Measurements from ENCODE around the gene TRPM8. TPM values are rescaled to one million over a fixed set of nuclear protein-coding genes. Genes with fewer than 3 reads are reported as not detected.

The TRPM8 gene
- total RNA-seq, 1 donor = 0.63 TPM

- TF ChIP-seq CTCF (IDR thresholded peaks at IDR 0.05; ENCODE audit: insufficient read depth, low read length) = no peak
- H3K4me3 ChIP-seq (ENCODE audit: low read depth, low read length) = no peak overlapping the region
- DNase-seq (ENCODE audit: low read depth) = peak; percentile 93
Observed at GRCh38 chr2:234044157-234044556, 127.0 kb downstream of the TRPM8 start.

- DNase-seq (ENCODE audit: low read depth) = no peak
- TF ChIP-seq CTCF (IDR thresholded peaks at IDR 0.05; ENCODE audit: insufficient read depth, low read length) = no peak
Observed at GRCh38 chr2:234046521-234046920, 129.3 kb downstream of the TRPM8 start.

GRCh38 chr2:234047361-234047760, 130.2 kb downstream of the TRPM8 start:
- TF ChIP-seq CTCF (IDR thresholded peaks at IDR 0.05; ENCODE audit: insufficient read depth, low read length) = no peak

More at GRCh38 chr2:234046521-234046920, 129.3 kb downstream of the TRPM8 start:
- H3K4me3 ChIP-seq (ENCODE audit: low read depth, low read length) = no peak overlapping the region

DNA sequence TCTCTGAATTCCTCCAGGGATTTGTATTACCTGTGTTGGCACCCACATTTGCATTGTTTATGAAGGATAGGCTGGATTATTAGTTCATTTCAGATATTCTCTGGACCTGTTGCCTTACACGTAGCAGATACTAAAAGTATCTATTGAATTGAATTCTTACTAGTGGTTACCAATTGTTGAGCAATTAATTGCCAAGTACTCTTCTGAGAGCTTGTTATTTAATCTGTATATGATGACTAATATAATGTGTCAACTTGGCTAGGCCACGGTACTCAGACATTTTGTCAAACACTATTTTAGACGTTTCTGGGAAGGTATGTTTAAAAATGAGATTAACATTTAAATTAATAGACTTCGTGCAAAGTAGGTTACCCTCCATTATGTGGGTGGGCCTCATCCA, 130.9 kb downstream of the TRPM8 start:
- no peak for TF ChIP-seq CTCF (IDR thresholded peaks at IDR 0.05; ENCODE audit: insufficient read depth, low read length)
- DNase-seq (ENCODE audit: low read depth) = no peak

More at GRCh38 chr2:234047361-234047760, 130.2 kb downstream of the TRPM8 start:
- DNase-seq (ENCODE audit: low read depth) = peak; percentile 22
- H3K4me3 ChIP-seq (ENCODE audit: low read depth, low read length) = no peak overlapping the region

GRCh38 chr2:234050455-234051135, 133.4 kb downstream of the TRPM8 start, which contains the start of gene SPP2:
Gene SPP2, plus strand, starts transcription at chr2:234050702. Its CDS starts 85 bp downstream, at chr2:234050787.
- no peak for TF ChIP-seq CTCF (IDR thresholded peaks at IDR 0.05; ENCODE audit: insufficient read depth, low read length)
- no peak within 1 kb of the TSS for H3K4me3 ChIP-seq (ENCODE audit: low read depth, low read length)
- no peak for DNase-seq (ENCODE audit: low read depth)

More for the DNA sequence above, 130.9 kb downstream of the TRPM8 start:
- H3K4me3 ChIP-seq (ENCODE audit: low read depth, low read length) = no peak overlapping the region

DNA sequence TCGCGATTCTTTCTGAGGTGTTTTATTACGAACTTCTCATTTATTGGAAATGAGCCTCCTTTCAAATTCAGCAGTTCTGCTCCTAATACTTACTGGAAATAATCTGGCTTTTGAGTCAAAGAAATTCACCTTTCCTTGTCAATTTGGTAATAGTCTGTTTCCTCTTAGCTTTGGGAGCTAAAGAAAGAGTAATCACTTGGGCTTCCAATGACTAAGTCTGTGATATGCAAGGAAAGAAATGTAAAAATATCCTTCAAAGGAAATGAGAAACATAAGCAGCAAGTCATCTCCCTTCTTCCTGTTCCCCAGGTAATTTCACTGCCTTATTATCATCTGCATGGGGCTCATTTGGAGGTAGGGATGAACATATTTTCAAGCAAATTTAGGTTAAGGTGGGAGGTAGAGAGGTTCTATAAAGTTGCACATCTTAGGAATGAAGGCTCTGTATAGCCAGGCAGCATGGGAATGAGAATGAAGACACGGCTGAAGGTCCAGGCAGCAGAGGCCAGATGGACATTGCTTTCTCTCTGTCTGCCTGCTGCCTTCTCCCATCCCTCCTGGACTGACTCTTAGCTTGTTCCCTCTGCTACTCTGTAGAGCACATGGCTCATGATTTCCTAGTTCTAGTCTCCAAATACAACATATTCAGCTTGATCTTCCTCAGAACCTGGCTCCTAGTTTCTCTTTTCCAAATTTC, 134.3 kb downstream of the TRPM8 start:
- TF ChIP-seq CTCF (IDR thresholded peaks at IDR 0.05; ENCODE audit: insufficient read depth, low read length) = no peak
- no peak overlapping the region for H3K4me3 ChIP-seq (ENCODE audit: low read depth, low read length)
- peak; percentile 18 for DNase-seq (ENCODE audit: low read depth)
